ENCODE results near the gene SPEM2.

DNA sequence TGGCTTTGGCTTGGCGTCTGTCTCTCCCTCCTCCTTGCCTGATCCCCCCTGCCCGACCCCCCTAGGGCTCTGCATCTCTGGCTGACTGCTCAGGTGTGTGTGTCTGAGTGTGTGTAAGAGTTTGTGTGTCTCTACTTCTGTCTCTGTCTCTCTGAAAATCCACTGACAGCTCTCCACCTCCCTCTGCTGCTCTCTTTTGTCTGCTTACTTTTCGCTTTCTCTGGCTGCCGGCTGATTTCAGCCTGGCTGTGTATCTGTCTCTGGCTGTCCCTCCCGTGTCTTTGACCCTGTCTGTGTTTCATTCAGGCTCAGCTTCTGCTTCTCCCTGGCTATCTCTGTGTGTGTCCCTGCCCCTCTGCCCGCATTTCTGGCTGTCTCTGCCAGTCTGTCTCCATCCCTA lies 9.1 kb upstream of the SPEM2 start:
- TF ChIP-seq, protein P1, sequence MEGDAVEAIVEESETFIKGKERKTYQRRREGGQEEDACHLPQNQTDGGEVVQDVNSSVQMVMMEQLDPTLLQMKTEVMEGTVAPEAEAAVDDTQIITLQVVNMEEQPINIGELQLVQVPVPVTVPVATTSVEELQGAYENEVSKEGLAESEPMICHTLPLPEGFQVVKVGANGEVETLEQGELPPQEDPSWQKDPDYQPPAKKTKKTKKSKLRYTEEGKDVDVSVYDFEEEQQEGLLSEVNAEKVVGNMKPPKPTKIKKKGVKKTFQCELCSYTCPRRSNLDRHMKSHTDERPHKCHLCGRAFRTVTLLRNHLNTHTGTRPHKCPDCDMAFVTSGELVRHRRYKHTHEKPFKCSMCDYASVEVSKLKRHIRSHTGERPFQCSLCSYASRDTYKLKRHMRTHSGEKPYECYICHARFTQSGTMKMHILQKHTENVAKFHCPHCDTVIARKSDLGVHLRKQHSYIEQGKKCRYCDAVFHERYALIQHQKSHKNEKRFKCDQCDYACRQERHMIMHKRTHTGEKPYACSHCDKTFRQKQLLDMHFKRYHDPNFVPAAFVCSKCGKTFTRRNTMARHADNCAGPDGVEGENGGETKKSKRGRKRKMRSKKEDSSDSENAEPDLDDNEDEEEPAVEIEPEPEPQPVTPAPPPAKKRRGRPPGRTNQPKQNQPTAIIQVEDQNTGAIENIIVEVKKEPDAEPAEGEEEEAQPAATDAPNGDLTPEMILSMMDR (IDR thresholded peaks at IDR 0.05), result no peak
- TF ChIP-seq EZH2 (IDR thresholded peaks at IDR 0.05), result no peak
- no peak for TF ChIP-seq EZH2phosphoT487 (IDR thresholded peaks at IDR 0.05)

Measured in neural progenitor cell (in vitro differentiated cells).